ENCODE data around the gene SEMA6A.

The SEMA6A gene

GRCh38 chr5:116520771-116521170, 53.9 kb downstream of the SEMA6A start:
- no peak for DNase-seq

- DNase-seq = no peak
Observed at GRCh38 chr5:116518423-116518822, 56.2 kb downstream of the SEMA6A start.

GRCh38 chr5:116517488-116517887, 57.1 kb downstream of the SEMA6A start:
- DNase-seq = no peak

DNA sequence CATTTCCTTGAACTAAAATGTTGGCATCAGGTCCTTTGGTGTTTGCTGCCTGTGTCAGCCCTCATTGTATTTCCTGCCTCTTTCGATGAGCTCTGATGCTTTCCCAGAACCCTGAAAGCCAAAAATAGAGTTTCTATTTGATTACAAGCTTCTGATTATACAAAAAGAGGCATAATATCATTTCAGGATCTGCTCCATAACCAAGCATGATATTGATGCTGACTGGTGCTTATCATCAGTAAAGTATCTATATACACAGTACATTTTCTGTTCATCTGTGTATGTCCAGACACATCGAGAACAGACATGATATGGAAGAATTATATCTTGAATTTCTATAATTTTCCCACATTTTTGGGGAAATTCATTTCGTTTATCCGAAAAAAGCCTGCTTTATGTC, 58.6 kb downstream of the SEMA6A start:
- DNase-seq = no peak

DNA sequence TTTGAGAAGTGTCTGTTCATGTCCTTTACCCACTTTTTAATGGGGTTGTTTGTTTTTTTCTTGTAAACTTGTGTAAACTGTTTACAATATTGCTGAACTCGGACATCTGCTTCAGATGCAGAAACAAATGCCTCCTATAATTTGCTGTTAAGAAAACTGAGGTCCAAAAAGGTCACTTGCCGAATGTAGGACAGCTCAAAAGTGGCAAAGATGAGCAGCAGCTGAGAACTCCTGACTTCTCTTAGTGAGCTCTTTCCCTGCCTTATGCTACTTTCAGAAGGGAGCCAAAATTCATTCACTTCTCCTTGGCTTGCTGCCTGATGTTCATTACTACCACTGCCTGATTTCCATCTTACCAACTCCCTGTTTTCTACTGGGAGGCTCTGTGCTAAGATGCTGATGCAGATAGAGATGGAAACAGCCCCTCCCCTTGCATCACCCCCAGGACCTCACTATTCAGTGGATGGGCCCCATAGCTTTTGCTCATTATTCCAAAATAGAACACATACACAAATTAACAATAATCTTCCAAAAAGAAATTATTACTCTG, 60.1 kb downstream of the SEMA6A start:
- no peak for DNase-seq

DNA sequence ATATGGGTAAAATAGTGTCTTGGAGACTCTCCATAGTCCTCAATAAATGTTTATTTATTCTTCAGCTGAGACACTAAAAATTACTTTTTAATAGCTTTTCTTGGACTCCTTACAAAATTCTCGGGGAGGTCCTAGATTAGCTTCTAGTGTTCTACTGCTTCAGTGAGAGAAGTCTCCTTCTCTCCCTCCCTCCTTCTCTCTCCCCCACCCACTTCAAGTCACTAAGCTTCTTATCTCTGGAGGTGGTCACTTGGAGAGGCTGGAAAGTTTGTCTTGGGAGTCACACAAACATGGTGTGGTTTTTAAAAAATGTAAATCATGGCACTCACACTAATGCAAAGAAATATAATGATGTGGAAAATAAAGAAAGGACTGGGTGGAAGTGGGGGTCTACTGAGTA, 64.1 kb downstream of the SEMA6A start:
- DNase-seq = no peak

GRCh38 chr5:116509483-116510244, 65.0 kb downstream of the SEMA6A start:
- no peak for DNase-seq

GRCh38 chr5:116508835-116509234, 65.8 kb downstream of the SEMA6A start:
- no peak for DNase-seq

DNA sequence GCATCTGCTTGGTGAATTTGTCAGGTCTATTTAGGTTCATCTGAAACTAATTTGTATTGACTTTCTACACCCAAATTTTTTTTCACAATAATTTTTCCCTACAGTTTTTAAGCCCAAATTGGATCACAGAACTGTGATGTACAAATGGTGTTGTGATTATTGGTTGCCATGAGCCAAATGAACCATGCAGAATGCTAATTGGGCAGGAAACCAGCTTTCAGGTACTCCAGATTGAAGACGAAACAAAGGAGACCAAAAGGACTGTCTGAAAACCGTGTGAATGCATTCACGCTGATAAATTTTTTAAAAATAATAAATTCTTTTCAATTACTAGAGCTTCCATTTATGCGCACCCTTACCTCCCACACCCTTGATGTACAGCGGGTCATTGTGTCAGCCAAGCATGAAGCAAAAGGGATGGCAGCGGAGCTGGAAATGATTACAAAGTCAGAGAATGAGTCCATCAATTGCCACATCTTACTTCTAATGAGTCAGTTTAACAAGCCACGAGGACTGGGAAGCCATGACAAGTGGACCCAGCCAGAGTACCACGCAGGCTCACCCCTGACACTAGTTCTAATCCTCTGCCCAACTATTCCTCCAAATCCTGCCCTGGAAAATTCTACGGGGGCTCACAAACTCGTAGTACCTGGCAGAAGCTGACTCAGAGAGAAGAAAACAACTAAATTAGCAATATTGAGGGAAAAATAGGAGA, 66.5 kb downstream of the SEMA6A start:
- DNase-seq = no peak

DNA sequence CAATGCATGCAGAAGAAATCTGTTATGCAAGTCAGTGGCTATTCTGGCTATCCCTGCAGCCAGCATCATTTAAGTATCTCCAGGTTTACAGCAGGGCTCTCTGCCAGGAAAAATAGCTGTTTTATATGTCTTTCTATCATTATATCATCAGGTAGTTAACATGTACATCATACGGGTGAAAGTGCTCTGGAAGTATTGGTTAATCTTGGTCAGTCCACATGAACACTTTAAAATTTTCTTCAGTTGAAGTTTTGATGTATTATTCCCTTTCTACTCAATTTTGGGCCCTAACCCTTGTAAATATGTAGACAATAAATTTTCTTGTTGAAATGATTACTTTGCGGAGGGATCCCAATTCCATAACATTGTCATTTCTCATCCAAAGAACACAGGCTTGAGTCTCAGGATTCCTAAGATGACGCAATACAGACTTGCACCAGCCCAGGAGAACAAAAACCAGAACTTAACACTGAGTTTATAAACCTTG, 67.5 kb downstream of the SEMA6A start:
- no peak for DNase-seq

- DNase-seq = no peak
Observed at GRCh38 chr5:116506488-116506887, 68.1 kb downstream of the SEMA6A start.

- no peak for DNase-seq
Observed at GRCh38 chr5:116504593-116505166, 69.9 kb downstream of the SEMA6A start.

DNA sequence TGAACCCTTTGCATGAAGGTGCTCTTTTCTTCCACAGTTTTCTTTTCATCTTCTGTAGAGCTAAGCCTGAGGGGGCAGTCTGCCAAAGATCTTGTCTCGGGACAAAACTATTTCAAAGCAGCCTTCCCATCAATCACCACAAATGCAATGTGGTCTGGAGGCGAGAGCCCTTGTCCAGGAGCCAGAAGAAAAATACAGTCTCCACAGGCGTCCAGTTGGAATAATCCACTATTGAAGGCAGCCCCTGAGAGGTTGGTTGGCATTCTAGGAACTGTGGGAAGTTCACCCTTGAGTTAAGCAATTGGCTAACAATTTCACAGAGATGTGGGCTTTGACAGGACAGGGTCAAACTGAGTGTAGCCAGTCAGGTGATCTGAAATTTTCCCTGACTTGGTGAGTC, 72.0 kb downstream of the SEMA6A start:
- no peak for DNase-seq

- no peak for DNase-seq
Observed at GRCh38 chr5:116502138-116502537, 72.5 kb downstream of the SEMA6A start.

- DNase-seq = no peak
Observed at GRCh38 chr5:116498503-116499048, 76.0 kb downstream of the SEMA6A start.

DNA sequence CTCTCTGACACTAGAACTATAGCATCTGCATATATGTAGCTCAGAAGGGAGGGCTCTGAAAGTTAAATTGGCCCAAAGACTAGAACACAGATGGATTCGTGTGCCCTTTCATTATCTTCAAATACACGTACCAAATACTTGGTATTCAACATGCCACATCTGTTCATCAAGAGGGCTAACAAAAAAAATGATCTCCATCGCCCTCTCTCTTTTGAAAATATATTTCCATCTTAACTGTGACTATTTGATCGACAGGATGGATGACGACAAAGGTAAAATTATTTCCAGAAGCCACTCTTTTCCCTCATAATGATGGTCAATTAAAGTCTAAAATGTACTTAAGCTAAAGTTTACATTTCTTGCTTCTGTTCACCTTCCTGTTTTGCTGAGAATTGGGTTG, 77.0 kb downstream of the SEMA6A start:
- no peak for DNase-seq

- no peak for DNase-seq
Observed at GRCh38 chr5:116495786-116496357, 78.8 kb downstream of the SEMA6A start.

DNA sequence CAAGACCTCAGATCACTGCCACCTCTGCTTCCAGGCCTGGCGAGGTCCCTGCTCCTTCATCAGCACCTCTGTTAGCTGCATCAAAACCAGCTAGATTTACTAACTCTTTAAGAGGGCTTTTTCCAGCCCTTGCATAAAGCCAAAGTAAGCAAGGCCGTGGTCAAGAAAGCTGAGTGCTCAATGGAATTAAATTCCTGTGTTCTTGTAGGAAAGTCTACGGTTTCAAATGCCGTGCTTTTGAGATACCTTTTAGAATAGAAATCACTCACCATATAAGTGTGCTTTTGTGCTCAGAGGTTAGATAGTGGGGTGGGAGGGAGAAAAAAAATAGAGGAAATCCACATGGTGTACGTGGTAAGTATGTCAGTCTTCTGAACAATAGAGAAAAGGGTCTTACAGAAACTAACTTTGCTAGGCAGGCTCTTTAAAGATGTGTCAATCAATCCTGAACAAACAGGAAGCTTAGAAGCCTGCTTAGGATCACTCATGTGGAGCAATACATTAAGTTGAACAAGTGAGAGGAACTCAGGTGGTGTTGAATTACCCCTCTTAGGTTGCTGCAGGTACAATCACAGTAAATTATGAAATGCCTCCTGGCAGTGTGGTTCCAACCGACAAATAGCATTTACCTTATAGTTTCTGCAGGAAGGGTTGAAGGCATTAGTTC, 79.7 kb downstream of the SEMA6A start:
- no peak for DNase-seq

- DNase-seq = no peak
Observed at GRCh38 chr5:116492776-116493175, 81.8 kb downstream of the SEMA6A start.

DNA sequence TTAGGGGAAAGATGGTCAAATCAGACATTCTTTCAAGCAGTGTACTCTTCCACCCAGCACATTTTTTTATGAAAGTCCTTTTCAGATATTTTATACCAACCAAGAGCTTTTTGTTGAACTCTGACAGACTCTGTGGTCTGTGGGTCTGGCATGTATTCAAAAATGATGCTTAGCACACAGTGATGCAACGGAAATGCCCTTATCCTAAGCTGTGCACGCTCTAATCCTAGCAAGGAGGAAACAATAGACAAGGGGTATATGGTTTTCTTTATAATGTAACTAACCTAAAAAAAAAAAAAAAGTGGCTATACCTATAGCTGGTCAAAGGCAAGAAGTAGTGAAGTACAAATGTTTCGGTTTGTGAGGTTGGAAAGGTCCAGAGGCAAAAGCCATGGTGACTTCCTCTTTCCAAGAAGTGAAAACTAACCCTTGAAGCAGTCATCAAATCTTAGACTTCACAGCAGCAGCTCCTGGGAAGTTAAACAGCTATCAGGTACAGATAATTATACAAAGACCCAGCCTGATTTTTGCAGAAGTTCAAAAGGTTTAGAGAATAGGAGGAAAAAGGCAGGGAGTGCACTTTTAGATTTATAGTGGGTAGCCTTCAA, 82.5 kb downstream of the SEMA6A start:
- no peak for DNase-seq

DNA sequence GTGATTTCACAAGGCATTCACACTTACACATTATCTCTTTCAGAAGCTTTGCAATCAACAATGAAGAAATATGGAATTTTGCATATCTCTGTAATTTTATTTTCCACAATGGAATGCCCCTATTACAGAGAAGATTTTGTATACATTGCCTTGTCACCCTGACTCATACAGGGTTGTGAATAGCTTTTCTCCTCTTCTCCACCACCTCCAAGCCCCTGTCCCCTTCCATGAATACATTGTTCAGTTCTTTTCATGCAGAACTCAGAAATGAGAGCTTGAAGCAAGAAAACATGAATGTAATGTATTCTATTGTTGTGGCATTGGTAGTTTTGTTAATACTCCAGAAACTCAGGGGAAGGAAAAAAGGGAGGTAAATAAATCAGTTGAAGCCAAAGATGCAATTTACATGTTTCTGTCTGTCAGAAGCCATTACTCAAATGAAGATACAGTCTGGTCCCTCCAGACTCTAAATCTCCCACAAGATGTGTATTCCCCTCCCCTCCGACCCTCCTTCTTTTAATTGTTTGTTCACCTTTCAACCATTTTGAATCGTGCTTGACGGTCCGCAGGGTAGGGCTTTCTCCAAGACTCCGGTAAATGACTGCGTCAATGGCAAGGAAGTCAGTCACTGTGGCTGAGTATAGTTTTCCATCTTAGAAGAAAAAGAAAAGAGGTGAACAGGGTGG, 86.1 kb downstream of the SEMA6A start:
- no peak for DNase-seq

Data from activated gamma-delta T cell (primary cell).